Tibial nerve (tissue), 4 donors: ENCODE data around the gene KAT6B.

Experiments used
- CTCF ChIP-seq, 5 experiments: fragments of 200-600 bp in 3 of 5; fragments of 450-650 bp in 2 of 5; sonication (generic) in 3 of 5; IDR thresholded peaks; one replicate each; pipeline ENCODE4 v1.5.1; 2016 to 2019; ENCODE audit warnings: antibody characterized with exemption in 5 of 5, mild to moderate bottlenecking in 3 of 5, moderate library complexity in 2 of 5
- EP300 ChIP-seq, 2 donors: sonication (generic); formaldehyde crosslinking; IDR thresholded peaks; one replicate each; pipeline ENCODE4 v1.6.1; 2017; ENCODE audit warnings: antibody characterized with exemption in 2 of 2, mild to moderate bottlenecking in 1 of 2
- POLR2A ChIP-seq, 2 donors: fragments of 450-650 bp; IDR thresholded peaks; one replicate each; pipeline ENCODE4 v1.6.1; 2017; ENCODE audit warnings: antibody characterized with exemption in 2 of 2, mild to moderate bottlenecking in 2 of 2, moderate library complexity in 2 of 2

DNA sequence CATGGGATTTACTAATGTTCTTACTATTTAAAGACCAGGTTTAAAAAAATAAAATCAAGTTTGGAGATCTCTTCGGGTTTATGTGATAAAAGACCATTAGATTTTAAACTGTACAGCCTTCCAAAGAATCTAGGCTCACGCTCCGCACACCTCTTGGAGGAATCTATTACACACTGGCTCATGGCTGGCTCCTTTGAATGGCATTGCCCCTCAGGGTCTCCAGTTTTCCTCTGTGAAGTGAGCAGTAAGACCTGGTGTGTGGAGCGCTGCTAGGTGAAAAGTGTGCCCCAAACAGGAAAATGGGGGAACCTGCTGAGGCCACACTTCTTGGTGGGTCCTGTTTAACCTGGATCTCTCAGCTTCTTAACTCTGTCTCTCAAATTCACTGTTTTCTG, 142.3 kb downstream of the KAT6B start:
- TF ChIP-seq EP300 (IDR thresholded peaks at IDR 0.05): no peak
- no peak for TF ChIP-seq CTCF (IDR thresholded peaks at IDR 0.05)
- no peak for TF ChIP-seq POLR2A (IDR thresholded peaks at IDR 0.05)
